T47D (cell line): Measurements from ENCODE around the gene SAP30BP.

ENCODE experiments used
- DNase-seq, 2 experiments: peaks; one replicate each; pipeline versions ENCODE4 v3.0.0 to v3.0.0-alpha.2; 2011 to 2012; ENCODE audit warnings: low read depth in 1 of 2, low spot score in 1 of 2
- JUND ChIP-seq: IDR thresholded peaks from 2 replicates; pipeline ENCODE4 v1.6.1; 2012; ENCODE audit warnings: low read depth
- in situ Hi-C: cut with HindIII; loops from 2 replicates; pipeline ENCODE4 v1.10.0; 2016; ENCODE audit warnings: low sequenced_read_pairs, low pct_unique_long_range_greater_than_20kb

Gene SAP30BP

DNA sequence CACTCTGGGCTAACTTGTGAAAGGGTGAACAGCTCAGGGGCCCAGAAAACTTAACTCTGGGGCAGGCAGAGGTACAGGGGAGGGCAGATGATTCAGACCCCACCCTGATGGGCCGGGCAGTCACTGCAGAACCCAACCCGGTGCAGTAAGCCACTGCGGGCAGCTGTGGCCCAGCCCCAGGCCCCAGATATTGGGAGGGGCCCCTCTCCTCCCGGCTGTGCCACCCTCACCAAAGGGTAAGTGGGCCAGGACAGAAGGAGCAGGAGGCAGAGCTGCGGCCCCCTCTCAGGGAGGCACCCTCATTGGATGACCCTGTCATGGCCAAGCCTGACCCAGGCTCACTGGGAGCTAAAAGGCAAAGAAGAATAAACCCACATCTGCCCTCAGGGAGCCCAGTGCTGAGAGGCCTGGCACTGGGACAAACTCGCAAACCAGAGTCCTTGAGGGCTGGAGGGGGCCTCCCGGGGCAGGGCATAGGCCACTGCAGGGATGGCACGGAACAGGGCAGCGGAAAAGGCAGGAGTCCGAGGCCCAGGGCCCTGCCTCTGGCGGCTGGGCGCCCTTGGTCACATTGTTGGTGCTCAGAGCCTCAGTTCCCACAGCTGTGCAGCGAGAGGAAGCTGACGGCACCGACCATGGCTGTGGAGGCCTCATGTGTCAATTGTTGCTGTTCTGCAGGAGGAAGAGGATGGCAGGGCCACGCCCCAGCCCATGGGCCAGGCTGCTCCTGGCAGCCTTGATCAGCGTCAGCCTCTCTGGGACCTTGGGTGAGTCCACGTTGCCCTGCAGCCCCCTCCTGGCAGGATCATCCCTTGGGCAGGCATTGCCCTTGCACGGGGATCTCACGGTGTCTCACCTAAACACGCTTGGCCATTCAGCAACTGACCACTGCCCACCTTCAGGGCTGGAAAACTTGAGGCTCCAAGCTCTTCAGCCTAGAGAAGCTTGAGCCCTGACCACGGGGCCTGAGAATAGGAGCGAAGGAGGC is 57.2 kb downstream of the SAP30BP start:
- no peak for DNase-seq
- in situ Hi-C loops: no loop called here
- TF ChIP-seq JUND: no peak

DNA sequence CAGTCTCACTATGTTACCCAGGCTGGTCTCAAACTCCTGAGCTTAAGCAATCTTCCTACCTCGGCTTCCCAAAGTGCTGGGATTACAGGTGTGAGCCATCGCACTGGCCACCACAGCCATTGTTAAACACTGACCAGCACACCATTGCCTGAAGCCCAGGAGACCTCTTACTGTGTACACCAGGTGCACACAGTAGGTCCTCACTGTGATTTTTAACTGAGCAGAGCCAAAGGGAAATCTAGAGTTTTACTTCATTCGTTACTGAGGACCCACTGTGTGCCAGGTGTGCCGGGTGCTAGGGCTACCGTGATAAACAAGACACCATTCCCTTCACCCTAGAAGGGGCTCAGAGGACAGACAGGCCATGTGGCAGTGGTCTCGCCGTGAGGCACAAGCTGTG is 58.4 kb downstream of the SAP30BP start:
- TF ChIP-seq JUND: no peak
- DNase-seq: no peak
- in situ Hi-C loops: no loop called here

DNA sequence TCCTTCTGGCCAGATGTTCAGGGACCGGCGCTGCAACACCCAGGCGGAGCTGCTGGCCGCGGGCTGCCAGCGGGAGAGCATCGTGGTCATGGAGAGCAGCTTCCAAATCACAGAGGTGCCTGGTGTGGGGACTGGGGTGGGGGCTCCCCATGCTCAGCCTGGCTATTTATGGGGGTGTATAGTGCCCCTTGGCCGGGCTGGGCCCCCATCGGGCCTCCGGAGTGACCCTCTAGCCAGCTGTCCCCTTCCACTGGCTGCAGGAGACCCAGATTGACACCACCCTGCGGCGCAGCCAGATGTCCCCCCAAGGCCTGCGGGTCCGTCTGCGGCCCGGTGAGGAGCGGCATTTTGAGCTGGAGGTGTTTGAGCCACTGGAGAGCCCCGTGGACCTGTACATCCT is 60.3 kb downstream of the SAP30BP start:
- TF ChIP-seq JUND: no peak
- DNase-seq: no peak
- in situ Hi-C loops: no loop called here

DNA sequence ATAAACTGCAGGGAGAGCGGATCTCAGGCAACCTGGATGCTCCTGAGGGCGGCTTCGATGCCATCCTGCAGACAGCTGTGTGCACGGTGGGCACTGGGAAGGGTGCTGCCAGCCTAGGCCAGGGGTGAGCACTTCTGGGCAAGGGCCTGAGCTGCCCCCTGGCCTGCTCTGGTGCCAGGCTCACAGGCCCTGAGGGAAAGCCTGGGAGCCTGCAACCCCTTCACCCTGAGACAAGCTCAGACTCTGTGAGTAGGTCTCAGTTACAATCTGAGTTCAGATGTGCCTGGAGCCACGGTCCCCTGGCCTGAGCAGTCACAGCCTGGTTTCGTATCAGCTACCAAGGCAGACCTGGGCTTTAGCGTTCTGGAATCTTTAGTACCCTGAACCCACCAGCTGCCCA is 62.2 kb downstream of the SAP30BP start:
- TF ChIP-seq JUND: no peak
- no peak for DNase-seq
- in situ Hi-C loops: no loop called here

DNA sequence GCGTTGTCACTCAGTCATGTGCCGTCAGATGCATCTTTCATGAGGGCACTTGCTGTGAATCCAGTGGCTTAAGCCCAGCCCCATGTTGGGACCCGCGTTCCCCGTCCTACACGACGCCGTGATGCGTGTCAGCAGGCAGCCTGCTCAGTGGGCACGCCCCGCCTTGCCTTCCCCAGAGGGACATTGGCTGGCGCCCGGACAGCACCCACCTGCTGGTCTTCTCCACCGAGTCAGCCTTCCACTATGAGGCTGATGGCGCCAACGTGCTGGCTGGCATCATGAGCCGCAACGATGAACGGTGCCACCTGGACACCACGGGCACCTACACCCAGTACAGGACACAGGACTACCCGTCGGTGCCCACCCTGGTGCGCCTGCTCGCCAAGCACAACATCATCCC is 62.9 kb downstream of the SAP30BP start:
- no peak for TF ChIP-seq JUND
- no peak for DNase-seq
- in situ Hi-C loops: no loop called here

DNA sequence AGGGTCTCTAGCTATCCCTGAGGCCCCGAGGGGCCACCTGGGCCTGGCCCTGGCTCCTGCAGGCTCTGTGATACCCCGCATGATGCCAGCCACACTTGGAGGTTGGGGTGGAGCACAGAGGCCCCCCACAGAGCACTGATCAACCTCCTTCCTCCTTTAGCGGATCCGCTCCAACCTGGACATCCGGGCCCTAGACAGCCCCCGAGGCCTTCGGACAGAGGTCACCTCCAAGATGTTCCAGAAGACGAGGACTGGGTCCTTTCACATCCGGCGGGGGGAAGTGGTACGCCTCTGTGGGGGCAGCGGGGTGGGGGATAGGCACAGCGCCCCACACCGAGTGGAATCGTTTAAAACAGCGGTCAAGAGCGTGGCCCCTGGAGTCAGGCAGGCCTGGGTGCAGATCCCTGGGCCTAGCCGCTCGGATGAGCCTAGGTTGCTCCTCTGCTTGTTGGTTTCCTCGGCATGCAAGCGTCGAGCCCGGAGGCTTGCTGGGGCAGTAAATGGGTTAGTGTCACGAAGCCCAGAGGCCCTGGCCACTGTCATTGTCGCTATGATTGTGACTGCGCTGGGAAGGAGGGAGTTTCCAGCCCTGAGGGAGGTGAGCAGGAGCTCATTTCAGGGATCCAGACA is 64.1 kb downstream of the SAP30BP start:
- TF ChIP-seq JUND: no peak
- in situ Hi-C loops: no loop called here
- no peak for DNase-seq

DNA sequence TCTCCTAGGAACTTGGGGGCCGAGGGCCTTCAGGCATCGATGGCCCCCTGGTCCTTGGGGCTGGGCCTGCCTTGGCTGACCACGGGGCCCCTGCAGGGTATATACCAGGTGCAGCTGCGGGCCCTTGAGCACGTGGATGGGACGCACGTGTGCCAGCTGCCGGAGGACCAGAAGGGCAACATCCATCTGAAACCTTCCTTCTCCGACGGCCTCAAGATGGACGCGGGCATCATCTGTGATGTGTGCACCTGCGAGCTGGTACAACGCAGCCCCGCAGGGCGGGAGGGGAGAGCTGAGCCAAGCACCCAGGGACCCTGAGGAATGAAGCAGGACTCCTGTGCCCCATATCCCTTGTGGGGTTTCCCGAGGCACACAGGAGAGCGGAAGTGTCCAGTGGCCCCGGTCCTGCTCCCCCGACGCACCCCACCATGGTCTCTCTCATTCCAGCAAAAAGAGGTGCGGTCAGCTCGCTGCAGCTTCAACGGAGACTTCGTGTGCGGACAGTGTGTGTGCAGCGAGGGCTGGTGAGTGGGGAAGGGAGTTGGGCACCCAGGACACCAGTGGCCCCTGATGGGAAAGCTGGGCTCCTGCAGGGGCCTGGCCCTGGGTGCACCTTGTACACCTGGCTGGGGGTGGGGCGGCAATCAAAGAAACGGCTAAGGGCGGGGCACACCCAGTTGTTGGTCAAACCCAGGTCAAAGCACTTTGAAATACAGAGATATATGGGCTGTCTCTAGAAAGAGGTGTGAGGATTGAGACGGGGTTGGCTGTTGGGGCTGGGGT is 64.8 kb downstream of the SAP30BP start:
- no peak for TF ChIP-seq JUND
- DNase-seq: no peak
- in situ Hi-C loops: no loop called here

DNA sequence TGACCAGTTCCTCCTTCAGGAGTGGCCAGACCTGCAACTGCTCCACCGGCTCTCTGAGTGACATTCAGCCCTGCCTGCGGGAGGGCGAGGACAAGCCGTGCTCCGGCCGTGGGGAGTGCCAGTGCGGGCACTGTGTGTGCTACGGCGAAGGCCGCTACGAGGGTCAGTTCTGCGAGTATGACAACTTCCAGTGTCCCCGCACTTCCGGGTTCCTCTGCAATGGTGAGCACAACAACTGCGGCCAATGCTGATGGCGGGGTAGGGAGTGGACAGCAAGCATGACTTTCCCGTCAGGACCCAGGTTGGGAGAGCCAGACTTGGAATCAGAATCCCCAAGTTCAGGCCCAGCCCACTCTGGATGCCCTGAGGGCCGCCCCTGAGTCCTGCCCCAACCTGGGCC is 66.3 kb downstream of the SAP30BP start:
- TF ChIP-seq JUND: no peak
- in situ Hi-C loops: no loop called here
- DNase-seq: no peak

DNA sequence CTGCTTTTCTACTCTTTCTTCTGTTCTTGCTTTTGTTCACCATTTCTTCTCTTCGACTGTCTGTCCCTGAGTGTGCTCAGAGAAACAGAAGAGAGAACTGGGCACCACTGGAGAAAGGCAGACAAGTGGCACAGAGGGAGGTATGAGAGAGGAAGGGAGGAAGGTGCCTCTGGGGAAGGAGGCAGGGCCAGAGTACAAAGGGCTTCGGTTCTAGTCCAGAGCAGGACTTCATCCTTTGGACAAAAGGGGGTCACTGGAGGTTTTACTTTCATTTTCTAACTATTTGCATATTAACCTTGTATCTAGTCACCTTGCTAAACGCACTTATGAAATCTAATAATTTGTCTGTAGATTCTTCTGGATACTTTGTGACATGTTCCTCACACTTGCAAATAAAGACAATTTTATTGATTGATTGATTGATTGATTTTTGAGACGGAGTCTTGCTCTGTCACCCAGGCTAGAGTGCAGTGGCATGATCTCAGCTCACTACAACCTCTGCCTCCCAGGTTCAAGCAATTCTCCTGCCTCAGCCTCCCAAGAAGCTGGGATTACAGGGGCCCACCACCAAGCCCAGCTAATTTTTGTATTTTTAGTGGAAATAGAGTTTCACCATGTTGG is 67.6 kb downstream of the SAP30BP start:
- no peak for DNase-seq
- in situ Hi-C loops: no loop called here

DNA sequence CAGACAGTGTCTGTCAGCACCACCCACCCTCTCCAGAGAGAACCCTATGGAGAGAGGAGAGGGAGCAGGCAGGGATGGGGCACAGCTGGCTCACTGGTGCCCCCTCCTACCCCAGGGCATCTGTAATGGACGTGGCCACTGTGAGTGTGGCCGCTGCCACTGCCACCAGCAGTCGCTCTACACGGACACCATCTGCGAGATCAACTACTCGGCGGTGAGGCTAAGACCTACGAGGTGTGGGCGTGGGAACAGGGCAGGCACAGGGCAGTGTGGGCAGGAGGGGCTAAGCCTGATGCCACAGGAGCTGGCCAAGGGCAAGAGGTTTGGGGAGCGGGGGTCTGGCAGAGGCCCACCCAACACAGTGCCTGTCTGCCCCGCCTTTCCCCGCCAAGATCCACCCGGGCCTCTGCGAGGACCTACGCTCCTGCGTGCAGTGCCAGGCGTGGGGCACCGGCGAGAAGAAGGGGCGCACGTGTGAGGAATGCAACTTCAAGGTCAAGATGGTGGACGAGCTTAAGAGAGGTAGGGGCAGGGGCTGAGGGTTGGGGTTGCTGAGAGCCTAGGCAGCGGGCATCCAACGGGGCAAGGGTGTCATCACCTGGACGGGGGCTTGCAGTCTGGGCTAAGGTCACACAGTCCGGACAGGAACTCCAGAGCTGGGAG is 69.2 kb downstream of the SAP30BP start:
- no peak for TF ChIP-seq JUND
- in situ Hi-C loops: no loop called here
- no peak for DNase-seq

More for the DNA sequence above, 67.6 kb downstream of the SAP30BP start:
- TF ChIP-seq JUND: no peak

DNA sequence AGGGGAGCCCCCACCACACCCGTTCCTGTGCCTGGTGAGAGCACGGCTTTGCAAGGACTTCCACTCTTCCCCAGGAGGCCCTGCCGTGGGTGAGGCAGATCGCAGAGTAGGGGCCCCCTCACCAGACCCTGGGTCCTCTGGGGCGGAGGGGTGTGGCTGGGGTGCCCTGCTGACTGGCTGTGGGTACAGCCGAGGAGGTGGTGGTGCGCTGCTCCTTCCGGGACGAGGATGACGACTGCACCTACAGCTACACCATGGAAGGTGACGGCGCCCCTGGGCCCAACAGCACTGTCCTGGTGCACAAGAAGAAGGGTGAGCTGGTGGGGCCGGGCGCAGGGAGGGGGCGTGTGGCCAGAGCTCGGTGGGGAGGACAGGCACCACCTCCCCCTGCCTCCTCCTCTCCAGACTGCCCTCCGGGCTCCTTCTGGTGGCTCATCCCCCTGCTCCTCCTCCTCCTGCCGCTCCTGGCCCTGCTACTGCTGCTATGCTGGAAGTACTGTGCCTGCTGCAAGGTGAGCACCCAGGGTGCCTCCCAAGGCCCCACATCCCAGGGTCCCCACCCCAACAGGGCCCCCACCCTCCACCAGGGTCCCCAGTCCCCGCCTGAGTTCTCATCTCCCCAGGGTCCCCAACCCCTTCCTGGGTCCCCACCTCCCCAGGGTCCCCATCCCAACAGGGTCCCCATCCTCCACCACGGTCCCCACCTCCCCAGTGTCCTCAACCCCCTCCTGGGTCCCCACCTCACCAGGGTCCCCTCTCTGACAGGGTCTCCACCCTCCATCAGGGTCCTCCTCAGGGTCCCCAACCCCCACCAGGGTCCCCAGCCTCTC is 70.2 kb downstream of the SAP30BP start:
- TF ChIP-seq JUND: no peak
- in situ Hi-C loops: no loop called here
- no peak for DNase-seq
